ENCODE data around the gene TIMP2. TPM values are rescaled to one million over a fixed set of nuclear protein-coding genes. Genes with fewer than 3 reads are reported as not detected.

Gene TIMP2
- total RNA-seq, 1 experiment from 2014 or later, result 29.0 TPM

- H3K27me3 Mint-ChIP-seq (ENCODE audit: low read depth), result no peaks in the 10 kb centered on the region
- no CpG with 5 or more reads among the region's 1 CpG for WGBS (ENCODE audit: extremely low coverage, insufficient read length, low lambda C conversion rate)
- H4K91ac ChIP-seq (ENCODE audit: insufficient read length, low read depth, low read length), result no peak overlapping the region
- H4K5ac ChIP-seq (ENCODE audit: insufficient read length, low read depth, low read length), result no peak overlapping the region
- H3K23me2 ChIP-seq (ENCODE audit: insufficient read length, low read depth, low read length, poor library complexity, severe bottlenecking), result no peaks in the 10 kb centered on the region
- H3K4me1 ChIP-seq (ENCODE audit: insufficient read depth, low read length), result no peaks in the 10 kb centered on the region; the same call in 1 of the 2 replicates
- no peak overlapping the region for H3K27ac Mint-ChIP-seq
- no peak overlapping the region for H3K23ac ChIP-seq (ENCODE audit: insufficient read length, low read depth, low read length)
- H3K27me3 ChIP-seq (ENCODE audit: insufficient read depth, low read length), result no peaks in the 10 kb centered on the region
- no peaks in the 10 kb centered on the region for H3K9me3 ChIP-seq (ENCODE audit: control insufficient read depth, low read depth, low read length)
- H3K4me3 Mint-ChIP-seq, result peak overlapping the region in 1 of 2 experiments; percentile 7; a peak in 1 of 5 replicates
- no peak overlapping the region for H3K14ac ChIP-seq (ENCODE audit: insufficient read depth, low read length)
- H3K18ac ChIP-seq (ENCODE audit: insufficient read length, low read depth, low read length), result no peak overlapping the region
- no peaks in the 10 kb centered on the region for H3K79me2 ChIP-seq (ENCODE audit: insufficient read depth, low read length)
- H2BK20ac ChIP-seq (ENCODE audit: low read depth, low read length, poor library complexity, severe bottlenecking), result no peak overlapping the region
- H2BK15ac ChIP-seq (ENCODE audit: low read depth, low read length), result no peak overlapping the region
- H3K36me3 Mint-ChIP-seq (ENCODE audit: insufficient read depth in 1 of 3, low read depth in 3 of 3), result peaks cover 1 to 19% (median 8%) of the 10 kb centered on the region in 3 experiments; a peak in 5 of 7 replicates
- H3T11ph ChIP-seq (ENCODE audit: low read length), result no peak overlapping the region
- peaks cover 2 to 5% of the 10 kb centered on the region in 2 experiments; a peak in 1 of 4 replicates for H3K4me1 Mint-ChIP-seq
- H2BK12ac ChIP-seq (ENCODE audit: insufficient read length, low read depth, low read length), result no peak overlapping the region
- no peak overlapping the region for H3K27ac ChIP-seq (ENCODE audit: insufficient read length, low read depth, low read length)
- H3K56ac ChIP-seq (ENCODE audit: insufficient read length, low read depth, low read length), result no peak overlapping the region
- no peak overlapping the region for H2AFZ ChIP-seq (ENCODE audit: low read length)
- no peaks in the 10 kb centered on the region for H4K20me1 ChIP-seq (ENCODE audit: control insufficient read depth, insufficient read depth, insufficient read length)
- TF ChIP-seq CTCF (conservative IDR thresholded peaks at IDR 0.05), result no peak
- H3K4ac ChIP-seq (ENCODE audit: low read depth, low read length), result no peak overlapping the region
- H2AK5ac ChIP-seq (ENCODE audit: insufficient read length, low read length), result no peak overlapping the region
- H3K9ac ChIP-seq (ENCODE audit: extremely low read depth, insufficient read length, low read length), result no peak overlapping the region
- DNase-seq, result no peak
- no peak overlapping the region for H3K4me2 ChIP-seq (ENCODE audit: insufficient read depth, insufficient read length, low read length)
- H4K8ac ChIP-seq (replicated peaks; ENCODE audit: insufficient read length, low read depth, low read length), result no peak overlapping the region
- H3K79me1 ChIP-seq (ENCODE audit: insufficient read depth, low read depth, low read length, poor library complexity, severe bottlenecking), result no peaks in the 10 kb centered on the region
- H2BK5ac ChIP-seq (ENCODE audit: insufficient read length, low read length), result no peak overlapping the region
- no peaks in the 10 kb centered on the region for H3K9me3 Mint-ChIP-seq
- H2BK120ac ChIP-seq (ENCODE audit: low read depth, low read length, poor library complexity, severe bottlenecking), result no peak overlapping the region
These were observed 61.1 kb downstream of the TIMP2 start for GRCh38 chr17:78864117-78864516.

Data from H9 (cell line).